ENCODE results near the gene NES. TPM values are rescaled to one million over a fixed set of nuclear protein-coding genes. Genes with fewer than 3 reads are reported as not detected.

Gene NES
- total and polyA plus RNA-seq, 2 experiments from 2014 or later, result 25.0 to 95.9 TPM

DNA sequence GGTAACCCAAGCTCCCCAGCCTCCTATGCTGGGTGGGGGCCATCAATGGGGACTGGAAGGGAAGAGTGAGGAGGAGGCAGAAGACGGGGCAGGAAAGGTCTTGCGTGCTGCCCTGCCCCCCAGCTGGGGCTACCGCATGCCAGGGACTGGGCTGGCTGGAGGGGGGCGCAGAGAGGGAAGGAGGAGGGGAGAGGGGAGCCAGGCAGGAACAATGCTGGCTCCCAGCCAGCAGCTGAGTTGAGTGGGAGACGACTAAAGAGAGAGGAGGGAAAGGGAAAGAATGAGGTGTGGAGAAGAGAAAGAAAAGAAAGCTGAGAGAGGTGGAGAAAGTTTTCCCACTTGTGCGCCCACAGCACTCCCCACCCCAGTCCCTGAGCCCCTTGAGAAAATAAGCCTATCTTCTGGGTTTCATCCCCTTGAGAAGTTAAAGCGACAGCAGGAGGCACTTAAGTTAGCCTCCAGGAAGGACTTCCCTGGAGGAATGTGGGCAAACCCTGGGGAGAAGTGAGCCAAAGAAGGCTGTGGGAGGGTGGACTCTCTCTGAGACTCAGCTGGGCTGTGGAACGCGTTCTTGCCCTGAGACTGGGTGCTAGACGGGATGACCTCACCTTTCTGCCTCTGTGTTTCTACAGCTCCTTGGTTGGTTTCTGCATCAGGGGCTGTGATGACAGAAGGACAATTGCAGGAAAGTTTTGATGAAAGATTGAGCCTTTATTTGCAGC, 12.9 kb upstream of the NES start:
- Histone ChIP-seq H3K79me2 (replicated peaks; ENCODE audit: insufficient read depth) (no peaks in the 10 kb centered on the region), H3K9me2 (ENCODE audit: insufficient read depth) (no peaks in the 10 kb centered on the region), H3K4me1 (ENCODE audit: insufficient read depth) (peaks cover 53% of the 10 kb centered on the region), H3K36me3 (ENCODE audit: insufficient read depth) (no peaks in the 10 kb centered on the region), H3K4me3 (peak overlapping the region; percentile 51), H3K27me3 (ENCODE audit: insufficient read depth) (peaks cover 22% of the 10 kb centered on the region), H3K4me2 (peak overlapping the region; percentile 89), H3K27ac (ENCODE audit: low read depth) (no peak overlapping the region), H3F3A (replicated peaks; ENCODE audit: low read depth) (peaks cover 36% of the 10 kb centered on the region), H4K20me1 (replicated peaks; ENCODE audit: insufficient read depth) (no peaks in the 10 kb centered on the region), H2AFZ (peak overlapping the region; percentile 67; the same call in 1 of the 2 replicates)
- Mint-ChIP-seq H3K4me1 (peaks cover 57% of the 10 kb centered on the region), H3K4me3 (peak overlapping the region; percentile 67), H3K36me3 (ENCODE audit: low read depth) (no peaks in the 10 kb centered on the region; the same call in 2 of the 3 replicates), H3K27ac (peak overlapping the region; percentile 2; the same call in 1 of the 2 replicates), H3K27me3 (ENCODE audit: insufficient read depth, low read depth, poor library complexity) (peaks cover 24% of the 10 kb centered on the region), H3K9me3 (no peaks in the 10 kb centered on the region; the same call in 2 of the 3 replicates)
- peak; percentile 0 for ATAC-seq
- DNase-seq (ENCODE audit: low spot score), result no peak
- no peak for TF ChIP-seq POLR2AphosphoS5 (IDR thresholded peaks at IDR 0.05; ENCODE audit: low read depth)
- TF ChIP-seq STAT1 (IDR thresholded peaks at IDR 0.05; ENCODE audit: unreplicated experiment), result no peak
- TF ChIP-seq ZNF331 (CRISPR knock-in tag; IDR thresholded peaks at IDR 0.05; ENCODE audit: low read depth), result no peak
- TF ChIP-seq EZH2phosphoT487 (IDR thresholded peaks at IDR 0.05; ENCODE audit: unreplicated experiment), result no peak
- TF ChIP-seq NANOG (IDR thresholded peaks at IDR 0.05; ENCODE audit: borderline replicate concordance), result no peak
- TF ChIP-seq CREB1 (CRISPR knock-in tag; IDR thresholded peaks at IDR 0.05; ENCODE audit: low read depth), result no peak
- TF ChIP-seq, protein P1, sequence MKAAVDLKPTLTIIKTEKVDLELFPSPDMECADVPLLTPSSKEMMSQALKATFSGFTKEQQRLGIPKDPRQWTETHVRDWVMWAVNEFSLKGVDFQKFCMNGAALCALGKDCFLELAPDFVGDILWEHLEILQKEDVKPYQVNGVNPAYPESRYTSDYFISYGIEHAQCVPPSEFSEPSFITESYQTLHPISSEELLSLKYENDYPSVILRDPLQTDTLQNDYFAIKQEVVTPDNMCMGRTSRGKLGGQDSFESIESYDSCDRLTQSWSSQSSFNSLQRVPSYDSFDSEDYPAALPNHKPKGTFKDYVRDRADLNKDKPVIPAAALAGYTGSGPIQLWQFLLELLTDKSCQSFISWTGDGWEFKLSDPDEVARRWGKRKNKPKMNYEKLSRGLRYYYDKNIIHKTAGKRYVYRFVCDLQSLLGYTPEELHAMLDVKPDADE (IDR thresholded peaks at IDR 0.05), result no peak
- no peak for TF ChIP-seq JUNB (IDR thresholded peaks at IDR 0.05; ENCODE audit: unreplicated experiment)
- no peak for TF ChIP-seq ZNF114 (CRISPR knock-in tag; IDR thresholded peaks at IDR 0.05)
- TF ChIP-seq, protein P2, sequence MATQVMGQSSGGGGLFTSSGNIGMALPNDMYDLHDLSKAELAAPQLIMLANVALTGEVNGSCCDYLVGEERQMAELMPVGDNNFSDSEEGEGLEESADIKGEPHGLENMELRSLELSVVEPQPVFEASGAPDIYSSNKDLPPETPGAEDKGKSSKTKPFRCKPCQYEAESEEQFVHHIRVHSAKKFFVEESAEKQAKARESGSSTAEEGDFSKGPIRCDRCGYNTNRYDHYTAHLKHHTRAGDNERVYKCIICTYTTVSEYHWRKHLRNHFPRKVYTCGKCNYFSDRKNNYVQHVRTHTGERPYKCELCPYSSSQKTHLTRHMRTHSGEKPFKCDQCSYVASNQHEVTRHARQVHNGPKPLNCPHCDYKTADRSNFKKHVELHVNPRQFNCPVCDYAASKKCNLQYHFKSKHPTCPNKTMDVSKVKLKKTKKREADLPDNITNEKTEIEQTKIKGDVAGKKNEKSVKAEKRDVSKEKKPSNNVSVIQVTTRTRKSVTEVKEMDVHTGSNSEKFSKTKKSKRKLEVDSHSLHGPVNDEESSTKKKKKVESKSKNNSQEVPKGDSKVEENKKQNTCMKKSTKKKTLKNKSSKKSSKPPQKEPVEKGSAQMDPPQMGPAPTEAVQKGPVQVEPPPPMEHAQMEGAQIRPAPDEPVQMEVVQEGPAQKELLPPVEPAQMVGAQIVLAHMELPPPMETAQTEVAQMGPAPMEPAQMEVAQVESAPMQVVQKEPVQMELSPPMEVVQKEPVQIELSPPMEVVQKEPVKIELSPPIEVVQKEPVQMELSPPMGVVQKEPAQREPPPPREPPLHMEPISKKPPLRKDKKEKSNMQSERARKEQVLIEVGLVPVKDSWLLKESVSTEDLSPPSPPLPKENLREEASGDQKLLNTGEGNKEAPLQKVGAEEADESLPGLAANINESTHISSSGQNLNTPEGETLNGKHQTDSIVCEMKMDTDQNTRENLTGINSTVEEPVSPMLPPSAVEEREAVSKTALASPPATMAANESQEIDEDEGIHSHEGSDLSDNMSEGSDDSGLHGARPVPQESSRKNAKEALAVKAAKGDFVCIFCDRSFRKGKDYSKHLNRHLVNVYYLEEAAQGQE (IDR thresholded peaks at IDR 0.05; ENCODE audit: unreplicated experiment), result no peak
- TF ChIP-seq EZH2 (IDR thresholded peaks at IDR 0.05; ENCODE audit: low read depth, unreplicated experiment), result no peak
- TF ChIP-seq, protein P3, sequence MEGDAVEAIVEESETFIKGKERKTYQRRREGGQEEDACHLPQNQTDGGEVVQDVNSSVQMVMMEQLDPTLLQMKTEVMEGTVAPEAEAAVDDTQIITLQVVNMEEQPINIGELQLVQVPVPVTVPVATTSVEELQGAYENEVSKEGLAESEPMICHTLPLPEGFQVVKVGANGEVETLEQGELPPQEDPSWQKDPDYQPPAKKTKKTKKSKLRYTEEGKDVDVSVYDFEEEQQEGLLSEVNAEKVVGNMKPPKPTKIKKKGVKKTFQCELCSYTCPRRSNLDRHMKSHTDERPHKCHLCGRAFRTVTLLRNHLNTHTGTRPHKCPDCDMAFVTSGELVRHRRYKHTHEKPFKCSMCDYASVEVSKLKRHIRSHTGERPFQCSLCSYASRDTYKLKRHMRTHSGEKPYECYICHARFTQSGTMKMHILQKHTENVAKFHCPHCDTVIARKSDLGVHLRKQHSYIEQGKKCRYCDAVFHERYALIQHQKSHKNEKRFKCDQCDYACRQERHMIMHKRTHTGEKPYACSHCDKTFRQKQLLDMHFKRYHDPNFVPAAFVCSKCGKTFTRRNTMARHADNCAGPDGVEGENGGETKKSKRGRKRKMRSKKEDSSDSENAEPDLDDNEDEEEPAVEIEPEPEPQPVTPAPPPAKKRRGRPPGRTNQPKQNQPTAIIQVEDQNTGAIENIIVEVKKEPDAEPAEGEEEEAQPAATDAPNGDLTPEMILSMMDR (conservative IDR thresholded peaks at IDR 0.05; ENCODE audit: low read depth in 2 of 2), result no peak
